ENCODE data around the gene FAM13A.

- TF ChIP-seq CTCF (IDR thresholded peaks at IDR 0.05) (no peak), GATA2 (CRISPR knock-in tag; IDR thresholded peaks at IDR 0.05) (no peak)
Observed at GRCh38 chr4:88761342-88761741, 295.6 kb downstream of the FAM13A start.
